Cardiac fibroblast (primary cell): ENCODE measurements around the gene CDRT15.
"Not testable (repeated sequence)": the region's sequence is repeated elsewhere in the genome, so short reads cannot be mapped to it uniquely, and the experiment has no call there.

Experiments used
- DNase-seq, 2 donors: peaks; one replicate each; pipeline versions ENCODE4 v3.0.0 to v3.0.0-alpha.2; 2010; ENCODE audit warnings: low read depth in 2 of 2
- H3K4me3 ChIP-seq, 2 donors: replicated peaks in 1 of 2; 1 replicate in 1 of 2; 2 replicates in 1 of 2; pipeline ENCODE4 v1.5.1; 2011; ENCODE audit warnings: low read depth in 2 of 2, low read length in 2 of 2, mild to moderate bottlenecking in 2 of 2, moderate library complexity in 1 of 2
- CTCF ChIP-seq: IDR thresholded peaks from one replicate; pipeline ENCODE4 v1.5.1; 2011; ENCODE audit warnings: low read depth, mild to moderate bottlenecking, low read length, inconsistent platforms

The CDRT15 gene

GRCh38 chr17:14261406-14261805 lies 24.7 kb upstream of the CDRT15 start:
- TF ChIP-seq CTCF = no peak
- DNase-seq = no peak
- H3K4me3 ChIP-seq = no peak overlapping the region

GRCh38 chr17:14245629-14246028 lies 9.0 kb upstream of the CDRT15 start:
- H3K4me3 ChIP-seq = no peak overlapping the region
- TF ChIP-seq CTCF = no peak
- no peak for DNase-seq

- no peak for DNase-seq
- no peak overlapping the region for H3K4me3 ChIP-seq
- TF ChIP-seq CTCF = no peak
Measured at GRCh38 chr17:14245002-14245401, 8.3 kb upstream of the CDRT15 start.

GRCh38 chr17:14239271-14239670 lies 2.6 kb upstream of the CDRT15 start:
- not testable (repeated sequence) for DNase-seq

GRCh38 chr17:14236032-14236431 lies 630 bp downstream of the CDRT15 start:
- DNase-seq, H3K4me3 ChIP-seq: not testable (repeated sequence)

More at GRCh38 chr17:14239271-14239670, 2.6 kb upstream of the CDRT15 start:
- H3K4me3 ChIP-seq = not testable (repeated sequence)

- DNase-seq, H3K4me3 ChIP-seq: not testable (repeated sequence)
Measured at GRCh38 chr17:14235047-14235446, 1.6 kb downstream of the CDRT15 start.

- not testable (repeated sequence) for DNase-seq
Measured at GRCh38 chr17:14231187-14231586, 5.5 kb downstream of the CDRT15 start.

GRCh38 chr17:14228903-14229302 lies 7.8 kb downstream of the CDRT15 start:
- no peak for DNase-seq
- no peak for TF ChIP-seq CTCF
- H3K4me3 ChIP-seq = no peak overlapping the region

More at GRCh38 chr17:14231187-14231586, 5.5 kb downstream of the CDRT15 start:
- not testable (repeated sequence) for H3K4me3 ChIP-seq

GRCh38 chr17:14227052-14227451 lies 9.6 kb downstream of the CDRT15 start:
- DNase-seq = no peak
- TF ChIP-seq CTCF = no peak
- H3K4me3 ChIP-seq = no peak overlapping the region
